LHCN-M2 (cell line): ENCODE measurements around the gene DBX1. TPM values are rescaled to one million over a fixed set of nuclear protein-coding genes. Genes with fewer than 3 reads are reported as not detected.
"Not testable (repeated sequence)": the region's sequence is repeated elsewhere in the genome, so short reads cannot be mapped to it uniquely, and the experiment has no call there.

ENCODE experiments used
- DNase-seq: peaks from one replicate; pipeline ENCODE4 v3.0.0-alpha.2; 2012; ENCODE audit warnings: low read depth
- polyA plus RNA-seq: library from polyadenylated mRNA; unstranded; fragments of >200 nt; gene quantifications from one replicate; pipeline ENCODE4 v1.2.1, GENCODE V29; 2012; ENCODE audit warnings: missing spikeins
- total RNA-seq: library from RNA; depleted of rRNA; stranded (reverse); fragments of >200 nt; gene quantifications from 2 replicates; pipeline ENCODE4 v1.2.3, GENCODE V29; 2014; rRNA removed

Gene DBX1
- total RNA-seq: not detected in 2 replicates
- not detected for polyA plus RNA-seq

GRCh38 chr11:20160425-20161229, at the start of gene DBX1:
Gene DBX1, minus strand, starts transcription at chr11:20160475. Its CDS starts 151 bp downstream, at chr11:20160324.
- no peak for DNase-seq

- DNase-seq: no peak
Observed at GRCh38 chr11:20208622-20209111, 48.4 kb upstream of the DBX1 start.

GRCh38 chr11:20207781-20208621, 47.7 kb upstream of the DBX1 start:
- DNase-seq: no peak

GRCh38 chr11:20205807-20206206, 45.5 kb upstream of the DBX1 start:
- no peak for DNase-seq

GRCh38 chr11:20204681-20205080, 44.4 kb upstream of the DBX1 start:
- no peak for DNase-seq

GRCh38 chr11:20203831-20204230, 43.6 kb upstream of the DBX1 start:
- no peak for DNase-seq

GRCh38 chr11:20201231-20201630, 41.0 kb upstream of the DBX1 start:
- DNase-seq: no peak

GRCh38 chr11:20200331-20200955, 40.2 kb upstream of the DBX1 start:
- DNase-seq: not testable (repeated sequence)

- DNase-seq: no peak
Observed at GRCh38 chr11:20197881-20198280, 37.6 kb upstream of the DBX1 start.

- no peak for DNase-seq
Observed at GRCh38 chr11:20194470-20194869, 34.2 kb upstream of the DBX1 start.

GRCh38 chr11:20193307-20193706, 33.0 kb upstream of the DBX1 start:
- DNase-seq: no peak

GRCh38 chr11:20192641-20193040, 32.4 kb upstream of the DBX1 start:
- DNase-seq: no peak

GRCh38 chr11:20192151-20192550, 31.9 kb upstream of the DBX1 start:
- DNase-seq: no peak

GRCh38 chr11:20178976-20179375, 18.7 kb upstream of the DBX1 start:
- DNase-seq: no peak

- DNase-seq: no peak
Observed at GRCh38 chr11:20177136-20177535, 16.9 kb upstream of the DBX1 start.

- DNase-seq: no peak
Observed at GRCh38 chr11:20172721-20173447, 12.6 kb upstream of the DBX1 start.

- no peak for DNase-seq
Observed at GRCh38 chr11:20163783-20164481, 3.7 kb upstream of the DBX1 start.

GRCh38 chr11:20162824-20163782, 2.8 kb upstream of the DBX1 start:
- DNase-seq: peak; percentile 12
